Mononuclear cell (primary cell): ENCODE results near the gene CTDP1. TPM values are rescaled to one million over a fixed set of nuclear protein-coding genes. Genes with fewer than 3 reads are reported as not detected.

Experiments used
- H3K27me3 ChIP-seq: 2 replicates; pipeline ENCODE4 v1.6.0; 2011; ENCODE audit warnings: low read length, control low read depth; ENCODE audit not compliant: insufficient read depth
- H3K4me1 ChIP-seq: 2 replicates; pipeline ENCODE4 v1.5.1; 2011; ENCODE audit warnings: mild to moderate bottlenecking, low read length, control low read depth; ENCODE audit not compliant: insufficient read depth
- H3K4me3 ChIP-seq: 2 replicates; pipeline ENCODE4 v1.5.1; 2011; ENCODE audit warnings: mild to moderate bottlenecking, low read length, moderate library complexity
- H3K9me3 ChIP-seq: 2 replicates; pipeline ENCODE4 v1.5.1; 2011; ENCODE audit warnings: low read depth, mild to moderate bottlenecking, control low read depth, low read length
- total RNA-seq: library from RNA; depleted of rRNA; stranded (reverse); fragments of >200 nt; gene quantifications from one replicate; pipeline ENCODE4 v1.2.3, GENCODE V29; 2012

The CTDP1 gene
- total RNA-seq, 1 donor, result 34.8 TPM

GRCh38 chr18:79697976-79698375 lies 18.4 kb downstream of the CTDP1 start:
- Histone ChIP-seq H3K9me3 (no peaks in the 10 kb centered on the region), H3K4me1 (no peaks in the 10 kb centered on the region), H3K4me3 (no peak overlapping the region), H3K27me3 (no peaks in the 10 kb centered on the region)

DNA sequence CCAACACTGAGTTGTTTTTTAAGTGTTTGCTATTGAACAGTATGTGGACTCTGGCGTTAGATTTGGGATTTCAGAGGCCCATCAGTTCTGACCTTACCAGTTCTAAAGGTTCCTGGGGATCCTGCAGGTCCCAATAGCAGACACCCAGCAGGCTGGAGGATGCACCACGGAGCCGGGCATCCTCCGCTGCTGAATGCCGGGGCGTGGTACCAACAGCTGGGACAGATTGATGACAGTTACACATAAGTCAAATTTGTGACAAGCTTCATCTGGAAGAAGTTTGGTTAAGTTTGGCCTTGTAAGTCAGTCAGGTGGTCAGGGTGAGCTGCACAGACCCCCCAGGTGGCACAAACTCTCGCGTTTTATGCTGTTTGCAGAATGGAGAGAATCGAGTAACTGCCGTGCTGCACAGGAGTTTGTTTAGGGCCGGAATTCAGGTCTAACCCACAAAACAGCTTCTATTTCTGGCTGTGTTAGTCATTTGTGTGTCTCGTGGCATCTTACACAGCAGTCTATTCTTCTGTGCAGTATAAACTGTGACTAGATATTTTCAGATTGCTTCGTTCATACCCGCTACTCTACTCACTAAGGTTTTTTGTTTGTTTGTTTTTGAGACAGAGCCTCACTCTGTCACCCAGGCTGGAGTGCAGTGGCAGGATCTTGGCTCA lies 19.2 kb downstream of the CTDP1 start:
- no peak overlapping the region for H3K4me3 ChIP-seq
- no peaks in the 10 kb centered on the region for H3K4me1 ChIP-seq
- H3K9me3 ChIP-seq, result no peaks in the 10 kb centered on the region
- no peaks in the 10 kb centered on the region for H3K27me3 ChIP-seq

DNA sequence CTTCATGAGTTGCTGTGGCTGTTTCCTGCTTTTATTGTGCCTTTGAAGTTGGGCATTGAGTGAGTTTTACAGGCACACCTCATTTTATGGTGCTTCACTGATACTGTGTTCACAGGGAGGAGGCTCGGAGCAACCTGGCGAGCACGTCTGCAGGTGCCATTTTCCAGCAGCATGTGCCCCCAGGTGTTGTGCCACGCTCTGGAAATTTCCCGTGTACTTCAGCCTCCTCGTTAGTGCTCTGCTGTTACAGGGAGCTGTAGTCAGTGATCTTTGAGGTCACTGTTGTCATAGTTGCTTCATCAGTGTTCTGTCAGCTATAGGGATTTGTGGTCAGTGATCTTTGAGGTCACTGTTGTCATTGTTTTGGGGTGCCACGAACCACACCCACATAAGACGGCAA lies 20.1 kb downstream of the CTDP1 start:
- Histone ChIP-seq H3K4me1 (no peaks in the 10 kb centered on the region), H3K9me3 (no peaks in the 10 kb centered on the region), H3K4me3 (no peak overlapping the region), H3K27me3 (no peaks in the 10 kb centered on the region)

DNA sequence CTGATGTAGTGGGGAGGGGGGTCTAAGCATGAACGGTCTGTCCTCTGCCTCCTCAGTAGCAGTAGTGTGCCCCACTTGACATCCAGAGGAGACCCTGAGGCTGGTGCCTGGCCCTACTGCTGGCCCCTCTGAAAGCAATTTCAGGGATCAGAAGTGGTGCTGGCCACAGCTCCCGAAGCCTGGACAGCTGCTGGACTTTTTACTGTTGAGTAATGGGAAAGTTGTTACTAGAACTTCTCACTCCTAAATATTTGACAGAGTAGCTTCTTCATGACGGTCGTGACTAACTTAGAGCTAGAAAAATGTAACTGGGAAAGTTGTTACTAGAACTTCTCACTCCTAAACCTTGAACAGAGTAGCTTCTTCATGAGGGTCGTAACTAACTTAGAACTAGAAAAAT lies 23.3 kb downstream of the CTDP1 start:
- no peaks in the 10 kb centered on the region for H3K27me3 ChIP-seq
- no peaks in the 10 kb centered on the region for H3K4me1 ChIP-seq
- H3K9me3 ChIP-seq, result no peaks in the 10 kb centered on the region
- H3K4me3 ChIP-seq, result no peak overlapping the region

DNA sequence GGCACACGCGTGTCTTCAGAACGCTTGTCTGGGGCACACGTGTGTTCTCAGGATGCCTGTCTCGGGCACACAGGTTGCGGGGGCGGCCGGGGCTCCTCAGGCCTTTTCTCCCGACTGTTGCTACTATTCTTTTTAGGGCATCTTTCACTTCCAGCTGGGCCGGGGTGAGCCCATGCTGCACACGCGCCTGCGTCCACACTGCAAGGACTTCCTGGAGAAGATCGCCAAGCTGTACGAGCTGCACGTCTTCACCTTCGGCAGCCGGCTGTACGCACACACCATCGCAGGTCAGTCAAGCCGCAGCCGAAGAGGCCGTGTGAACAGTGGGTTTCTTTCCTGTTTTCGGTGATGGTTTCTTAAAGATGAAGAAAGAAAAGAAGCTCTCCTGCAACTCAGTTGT lies 25.0 kb downstream of the CTDP1 start:
- H3K4me3 ChIP-seq, result no peak overlapping the region
- H3K9me3 ChIP-seq, result no peaks in the 10 kb centered on the region
- H3K4me1 ChIP-seq, result no peaks in the 10 kb centered on the region
- H3K27me3 ChIP-seq, result no peaks in the 10 kb centered on the region

DNA sequence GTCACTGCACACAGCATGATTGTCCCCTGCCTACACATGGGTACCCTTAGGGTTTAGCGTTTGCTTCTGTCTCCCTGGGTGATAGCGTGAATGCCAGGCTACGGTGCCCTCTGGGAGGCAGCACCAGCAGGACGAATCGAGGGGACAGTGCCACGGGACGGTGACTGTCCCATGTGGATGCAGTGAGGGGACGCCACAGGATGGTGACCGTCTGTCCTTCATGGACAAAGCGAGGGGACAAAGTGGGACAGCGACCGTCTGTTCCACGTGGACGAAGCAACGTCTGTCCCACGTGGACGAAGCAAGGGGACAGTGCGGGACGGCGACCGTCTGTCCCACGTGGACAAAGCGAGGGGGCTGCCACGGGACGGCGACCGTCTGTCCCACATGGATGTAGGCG lies 25.7 kb downstream of the CTDP1 start:
- no peak overlapping the region for H3K4me3 ChIP-seq
- H3K4me1 ChIP-seq, result no peaks in the 10 kb centered on the region
- no peaks in the 10 kb centered on the region for H3K27me3 ChIP-seq
- H3K9me3 ChIP-seq, result no peaks in the 10 kb centered on the region

- no peaks in the 10 kb centered on the region for H3K4me1 ChIP-seq
- no peak overlapping the region for H3K4me3 ChIP-seq
- no peaks in the 10 kb centered on the region for H3K27me3 ChIP-seq
- H3K9me3 ChIP-seq, result no peaks in the 10 kb centered on the region
Measured at GRCh38 chr18:79706006-79706405, 26.4 kb downstream of the CTDP1 start.

GRCh38 chr18:79706658-79707057 lies 27.1 kb downstream of the CTDP1 start:
- H3K27me3 ChIP-seq, result no peaks in the 10 kb centered on the region
- no peak overlapping the region for H3K4me3 ChIP-seq
- H3K9me3 ChIP-seq, result no peaks in the 10 kb centered on the region

GRCh38 chr18:79707239-79707638 lies 27.6 kb downstream of the CTDP1 start:
- Histone ChIP-seq H3K4me3 (no peak overlapping the region), H3K9me3 (no peaks in the 10 kb centered on the region), H3K4me1 (no peaks in the 10 kb centered on the region), H3K27me3 (no peaks in the 10 kb centered on the region)

More at GRCh38 chr18:79706658-79707057, 27.1 kb downstream of the CTDP1 start:
- H3K4me1 ChIP-seq, result no peaks in the 10 kb centered on the region

DNA sequence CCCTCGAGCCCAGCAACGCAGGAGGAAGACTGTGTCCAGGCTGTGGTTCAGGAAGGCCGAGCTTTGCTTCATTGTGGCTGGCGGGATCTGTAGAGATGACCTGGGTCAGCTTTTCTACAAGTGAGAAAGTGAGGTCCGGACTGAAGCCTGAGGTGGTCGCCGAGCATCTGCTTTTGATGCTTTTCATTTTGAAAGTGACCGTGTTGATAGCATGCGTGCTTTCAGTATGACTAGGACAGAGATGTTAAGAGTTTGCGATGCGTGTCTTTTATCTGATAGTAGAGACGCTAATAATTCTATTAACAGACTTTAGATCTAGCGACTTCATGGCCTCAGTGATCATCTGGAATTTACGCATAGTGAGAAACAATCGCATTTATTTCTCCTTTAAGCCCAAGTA lies 28.1 kb downstream of the CTDP1 start:
- Histone ChIP-seq H3K4me3 (no peak overlapping the region), H3K9me3 (no peaks in the 10 kb centered on the region), H3K27me3 (no peaks in the 10 kb centered on the region)

DNA sequence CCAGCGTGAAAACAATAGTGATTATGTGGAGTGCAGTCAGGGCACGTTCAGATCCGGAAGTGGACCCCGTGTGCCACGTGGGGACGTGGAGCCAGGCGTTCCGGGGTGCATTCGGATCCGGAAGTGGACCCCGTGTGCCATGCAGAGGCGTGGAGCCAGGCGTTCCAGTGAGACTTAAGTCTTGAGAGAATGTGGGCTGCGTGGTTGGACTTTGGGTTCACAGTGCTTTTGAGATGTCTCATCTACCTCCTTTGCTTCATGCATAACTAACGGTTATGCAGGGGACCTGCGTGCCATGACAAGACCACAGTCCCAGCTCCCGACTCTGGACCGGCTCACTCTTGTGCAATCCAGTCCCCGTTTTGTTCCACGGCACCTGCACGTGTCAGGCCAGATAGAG lies 28.8 kb downstream of the CTDP1 start:
- H3K4me3 ChIP-seq, result no peak overlapping the region
- H3K27me3 ChIP-seq, result no peaks in the 10 kb centered on the region
- no peaks in the 10 kb centered on the region for H3K9me3 ChIP-seq
- no peaks in the 10 kb centered on the region for H3K4me1 ChIP-seq

More for the DNA sequence above, 28.1 kb downstream of the CTDP1 start:
- H3K4me1 ChIP-seq, result no peaks in the 10 kb centered on the region

DNA sequence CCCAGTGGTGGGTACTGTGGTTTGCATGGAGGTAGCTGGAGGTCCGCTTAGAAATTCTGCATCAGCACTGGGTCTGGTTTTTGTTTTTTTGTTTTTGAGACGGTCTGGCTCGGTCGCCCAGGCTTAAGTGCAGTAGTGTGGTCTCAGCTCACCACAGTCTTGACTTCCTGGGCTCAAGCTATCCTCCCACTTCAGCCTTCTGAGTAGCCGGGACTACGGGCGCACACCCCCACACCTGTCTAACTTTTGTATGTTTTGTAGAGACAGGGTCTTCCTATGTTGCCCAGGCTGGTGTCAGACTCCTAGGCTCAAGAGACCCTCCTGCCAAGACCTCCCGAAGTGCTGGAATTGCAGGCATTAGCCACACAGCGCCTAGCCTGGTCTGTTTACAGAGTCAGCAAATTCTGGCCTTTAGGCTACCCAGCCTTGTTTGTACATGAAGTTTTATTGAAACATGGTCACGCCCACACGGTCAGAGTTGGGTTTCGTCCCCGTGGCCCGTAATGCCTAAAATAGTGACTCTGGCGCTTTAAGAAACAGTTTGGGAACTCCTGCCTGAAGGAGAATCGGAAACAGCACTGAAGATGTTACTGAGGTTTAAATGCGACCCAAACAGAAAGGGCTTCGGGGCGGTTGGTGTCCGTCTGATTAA lies 32.7 kb downstream of the CTDP1 start:
- no peaks in the 10 kb centered on the region for H3K4me1 ChIP-seq
- no peaks in the 10 kb centered on the region for H3K9me3 ChIP-seq
- H3K4me3 ChIP-seq, result no peak overlapping the region
- no peaks in the 10 kb centered on the region for H3K27me3 ChIP-seq

GRCh38 chr18:79713341-79713740 lies 33.7 kb downstream of the CTDP1 start:
- Histone ChIP-seq H3K4me3 (no peak overlapping the region), H3K27me3 (no peaks in the 10 kb centered on the region), H3K4me1 (no peaks in the 10 kb centered on the region)

GRCh38 chr18:79714531-79715240 lies 35.1 kb downstream of the CTDP1 start:
- Histone ChIP-seq H3K4me3 (no peak overlapping the region), H3K27me3 (no peaks in the 10 kb centered on the region), H3K9me3 (no peaks in the 10 kb centered on the region), H3K4me1 (no peaks in the 10 kb centered on the region)

More at GRCh38 chr18:79713341-79713740, 33.7 kb downstream of the CTDP1 start:
- no peaks in the 10 kb centered on the region for H3K9me3 ChIP-seq

DNA sequence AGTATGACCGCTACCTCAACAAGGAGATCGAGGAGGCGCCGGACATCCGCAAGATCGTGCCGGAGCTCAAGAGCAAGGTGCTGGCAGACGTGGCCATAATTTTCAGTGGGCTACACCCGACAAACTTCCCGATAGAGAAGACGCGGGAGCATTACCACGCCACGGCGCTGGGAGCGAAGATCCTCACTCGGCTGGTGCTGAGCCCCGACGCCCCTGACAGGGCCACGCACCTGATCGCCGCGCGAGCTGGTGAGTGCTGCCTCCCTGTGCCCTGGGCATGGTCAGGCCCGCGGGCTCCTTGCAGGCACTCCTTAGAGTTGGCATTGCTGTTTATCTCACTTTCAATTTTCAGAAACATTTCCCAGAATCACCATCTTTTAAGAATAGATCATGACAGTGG lies 35.7 kb downstream of the CTDP1 start:
- no peaks in the 10 kb centered on the region for H3K27me3 ChIP-seq
- no peaks in the 10 kb centered on the region for H3K4me1 ChIP-seq
- no peaks in the 10 kb centered on the region for H3K9me3 ChIP-seq
- H3K4me3 ChIP-seq, result no peak overlapping the region
